CMK (cell line): Measurements from ENCODE around the gene PCDHGC5.

Experiments used
- DNase-seq: peaks from one replicate; pipeline ENCODE4 v3.0.0-alpha.2; 2010; ENCODE audit warnings: low read depth

PCDHGC5 gene

GRCh38 chr5:141491323-141492167 lies 2.7 kb downstream of the PCDHGC5 start:
- DNase-seq = no peak

GRCh38 chr5:141492168-141492885 lies 3.4 kb downstream of the PCDHGC5 start:
- DNase-seq = no peak

GRCh38 chr5:141493500-141494422 lies 4.9 kb downstream of the PCDHGC5 start:
- no peak for DNase-seq

GRCh38 chr5:141494761-141495452 lies 6.0 kb downstream of the PCDHGC5 start:
- no peak for DNase-seq

DNA sequence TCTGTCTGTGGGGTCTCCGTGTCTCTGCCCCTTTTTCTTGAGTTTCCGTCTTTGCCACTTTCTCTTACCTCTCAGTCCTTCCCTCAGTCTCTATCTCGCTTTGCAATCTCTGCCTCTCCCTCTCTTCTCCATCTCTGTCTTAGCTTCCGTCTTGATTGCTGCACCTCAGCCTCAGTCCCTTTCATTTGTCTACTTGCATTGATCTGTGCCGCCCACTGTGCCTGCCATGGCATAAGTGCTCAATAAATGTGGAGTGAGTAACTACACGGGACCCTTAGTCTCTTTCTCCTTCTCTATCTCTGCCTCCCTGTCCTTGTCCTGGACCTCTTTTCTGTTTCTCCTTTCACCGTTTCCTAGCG lies 6.6 kb downstream of the PCDHGC5 start:
- DNase-seq = no peak

GRCh38 chr5:141496038-141496437 lies 7.2 kb downstream of the PCDHGC5 start:
- DNase-seq = no peak

DNA sequence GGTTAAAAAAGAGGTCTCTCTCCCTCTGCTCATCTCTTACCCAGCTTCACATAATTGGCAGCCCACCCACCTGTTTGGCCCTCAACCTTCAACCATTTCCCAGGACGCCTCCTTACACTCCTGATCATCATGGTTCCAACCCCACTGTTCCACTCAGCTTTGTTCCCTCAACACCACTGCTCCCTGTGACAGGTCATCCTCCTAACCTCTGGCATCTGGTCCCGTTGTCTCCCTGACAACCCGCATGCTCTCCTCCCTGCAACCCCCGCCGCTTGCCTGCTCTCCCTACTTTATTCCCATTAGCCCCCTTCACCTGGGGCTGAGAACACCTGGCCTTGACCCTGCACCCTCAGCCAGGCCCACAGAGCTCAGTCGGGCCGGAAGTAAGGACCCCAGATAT lies 12.9 kb downstream of the PCDHGC5 start:
- no peak for DNase-seq

DNA sequence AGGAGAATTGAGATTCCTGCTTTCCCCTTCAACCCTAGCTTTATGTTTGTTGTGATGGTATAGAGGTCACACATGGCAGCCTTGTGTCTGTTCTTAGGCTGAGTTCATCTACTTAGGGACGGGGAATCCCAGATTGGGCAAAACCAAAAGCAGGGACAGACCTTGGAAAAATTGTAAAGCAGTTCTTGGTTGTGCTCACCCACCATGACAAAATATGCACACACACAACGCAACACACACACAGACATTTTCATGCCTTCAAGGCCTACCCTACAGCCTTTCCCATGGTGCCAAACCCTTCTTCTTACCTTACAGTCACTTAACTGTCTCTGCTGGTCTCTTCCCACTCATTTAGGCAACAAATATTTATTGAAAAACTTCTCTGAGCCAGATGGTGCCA lies 14.8 kb downstream of the PCDHGC5 start:
- DNase-seq = no peak

- no peak for DNase-seq
Observed at GRCh38 chr5:141504216-141504615, 15.3 kb downstream of the PCDHGC5 start.

DNA sequence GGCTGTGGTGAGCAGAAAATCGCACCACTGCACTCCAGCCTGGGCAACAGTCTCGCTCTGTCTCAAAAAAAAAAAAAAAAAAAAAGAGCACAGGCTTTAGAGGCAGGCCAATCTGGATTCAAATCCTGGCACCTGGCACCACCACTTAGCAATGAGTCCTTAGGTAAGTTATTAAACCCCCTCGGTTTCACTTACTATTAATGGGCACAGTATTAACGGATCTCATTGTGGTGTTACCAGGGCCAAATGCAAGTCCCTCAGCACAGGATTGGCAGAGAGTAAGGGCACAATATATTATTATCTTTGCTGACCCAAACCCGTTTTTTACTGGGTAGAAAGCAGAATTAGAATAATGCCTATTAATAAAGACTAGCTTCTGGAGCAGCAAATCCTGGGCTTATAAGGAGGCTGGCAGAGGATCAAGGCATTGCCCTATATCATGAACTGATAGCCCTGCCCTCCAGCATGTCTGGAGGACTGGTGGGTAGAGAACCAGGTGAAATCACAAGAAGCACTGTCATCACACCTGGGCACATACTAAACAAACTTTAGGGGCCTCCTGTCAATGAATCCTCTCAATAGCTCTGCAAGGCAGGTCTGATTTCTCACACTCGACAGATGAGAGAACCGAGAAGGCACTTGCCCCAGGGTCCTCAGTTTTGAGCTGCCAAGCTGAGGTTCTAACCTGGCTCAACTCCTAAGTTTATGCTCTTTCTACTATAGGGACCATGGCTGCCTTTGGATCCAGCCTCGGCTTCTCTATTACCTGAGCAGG lies 17.7 kb downstream of the PCDHGC5 start:
- no peak for DNase-seq

- no peak for DNase-seq
Observed at GRCh38 chr5:141507387-141508091, 18.7 kb downstream of the PCDHGC5 start.

DNA sequence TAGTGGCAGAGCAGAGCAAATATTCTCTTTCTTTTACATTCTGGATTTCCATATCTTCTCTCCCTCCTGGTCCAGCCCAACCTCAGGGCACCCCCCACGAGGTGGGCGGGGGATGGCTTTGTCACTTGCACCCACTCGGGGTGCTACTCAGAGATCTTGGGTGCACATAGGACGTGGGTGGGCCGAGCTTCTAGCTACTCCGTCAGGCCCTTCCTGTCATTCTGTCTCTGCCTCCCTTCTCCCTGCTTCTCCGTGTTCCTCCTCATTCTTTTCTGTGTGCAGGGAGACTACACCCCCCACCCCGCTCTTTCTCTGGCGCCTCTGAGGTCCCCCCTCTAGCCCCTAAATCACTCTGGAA lies 19.5 kb downstream of the PCDHGC5 start:
- DNase-seq = no peak

- DNase-seq = no peak
Observed at GRCh38 chr5:141508798-141509611, 20.1 kb downstream of the PCDHGC5 start.

- DNase-seq = no peak
Observed at GRCh38 chr5:141510160-141510559, 21.3 kb downstream of the PCDHGC5 start.

- DNase-seq = no peak
Observed at GRCh38 chr5:141510850-141511601, 22.1 kb downstream of the PCDHGC5 start.

- DNase-seq = no peak
Observed at GRCh38 chr5:141511771-141512325, 23.0 kb downstream of the PCDHGC5 start.

GRCh38 chr5:141512390-141512910 lies 23.6 kb downstream of the PCDHGC5 start:
- no peak for DNase-seq

DNA sequence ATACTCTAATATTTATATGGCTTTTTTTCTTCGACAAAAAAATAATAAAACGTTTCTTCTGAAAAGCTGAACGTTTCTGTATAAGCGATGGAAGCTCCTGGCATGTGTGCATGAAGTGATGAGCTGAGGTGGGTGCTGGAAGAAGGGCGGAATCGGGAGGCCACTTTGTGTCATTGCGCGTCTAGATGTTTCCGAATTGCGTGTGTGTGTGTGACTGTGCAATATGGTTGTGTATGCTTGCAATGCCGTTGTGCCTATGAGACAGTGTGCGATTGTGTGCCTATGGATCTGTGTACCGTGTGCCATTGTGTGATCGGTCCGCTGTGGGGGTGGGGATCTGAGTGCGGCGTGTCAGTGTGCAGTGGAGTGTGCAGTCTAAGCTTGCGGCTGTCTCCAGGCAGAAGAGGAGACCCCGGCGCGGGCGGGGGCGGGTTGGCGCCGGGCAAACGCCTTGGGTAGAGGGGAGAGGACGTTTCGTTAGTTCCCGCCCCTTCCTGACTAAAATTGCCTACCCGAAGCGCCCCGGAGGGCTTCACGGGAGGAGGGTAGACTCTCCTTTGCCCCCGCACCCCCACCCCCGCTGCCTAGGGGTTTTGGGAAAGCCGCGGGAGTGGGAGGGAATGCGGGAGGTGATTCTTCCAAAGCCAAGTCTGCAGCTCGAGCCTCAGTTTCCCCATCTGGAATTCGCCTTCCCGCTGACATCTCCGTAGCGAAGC lies 24.2 kb downstream of the PCDHGC5 start:
- no peak for DNase-seq
